SK-N-SH treated with all-trans-retinoic acid at 6 μM for 48 hours (cell line): ENCODE measurements around the gene RNF135.

Experiments used
- ATAC-seq: fragments of 200-7000 bp; cut with Tn5 transposase; 3 replicates; pipeline ENCODE4 v1.9.1; 2020; ENCODE audit warnings: mild to moderate bottlenecking, moderate library complexity
- ARNTL ChIP-seq: fragments of 450-650 bp; formaldehyde crosslinking; IDR thresholded peaks from 2 replicates; pipeline ENCODE4 v1.5.0; 2020; ENCODE audit warnings: low read depth, mild to moderate bottlenecking, moderate library complexity, borderline replicate concordance
- BACH2 ChIP-seq: fragments of 250-450 bp; sonication (Bioruptor Pico); IDR thresholded peaks from 2 replicates; pipeline ENCODE4 v1.9.0; 2021; ENCODE audit warnings: mild to moderate bottlenecking, borderline replicate concordance
- ESRRG ChIP-seq: fragments of 250-450 bp; sonication (Bioruptor Pico); IDR thresholded peaks from 2 replicates; pipeline ENCODE4 v1.6.1; 2021; ENCODE audit warnings: mild to moderate bottlenecking
- GLIS3 ChIP-seq: fragments of 250-450 bp; sonication (Bioruptor Pico); IDR thresholded peaks from 2 replicates; pipeline ENCODE4 v1.5.0; 2020; ENCODE audit warnings: mild to moderate bottlenecking, moderate library complexity
- ISL1 ChIP-seq: fragments of 250-450 bp; sonication (Bioruptor Pico); IDR thresholded peaks from 2 replicates; pipeline ENCODE4 v2.1.2; 2022; ENCODE audit warnings: mild to moderate bottlenecking, moderate library complexity
- OSR1 ChIP-seq: fragments of 250-450 bp; sonication (Bioruptor Pico); IDR thresholded peaks from 2 replicates; pipeline ENCODE4 v1.8.0; 2022; ENCODE audit warnings: moderate library complexity, mild to moderate bottlenecking, inconsistent platforms
- PPARA ChIP-seq: fragments of 250-450 bp; sonication (Bioruptor Pico); IDR thresholded peaks from 2 replicates; pipeline ENCODE4 v1.5.0; 2020; ENCODE audit warnings: mild to moderate bottlenecking, borderline replicate concordance
- TCF4 ChIP-seq: fragments of 250-450 bp; sonication (Bioruptor Pico); IDR thresholded peaks from 2 replicates; pipeline ENCODE4 v1.8.0; 2021; ENCODE audit warnings: mild to moderate bottlenecking, moderate library complexity, borderline replicate concordance
- TOX ChIP-seq: fragments of 250-450 bp; sonication (Bioruptor Pico); IDR thresholded peaks from 2 replicates; pipeline ENCODE4 v1.8.0; 2021; ENCODE audit warnings: mild to moderate bottlenecking, moderate library complexity, borderline replicate concordance
- ZC3H10 ChIP-seq: fragments of 250-450 bp; sonication (Bioruptor Pico); IDR thresholded peaks from 2 replicates; pipeline ENCODE4 v1.5.1; 2021; ENCODE audit warnings: mild to moderate bottlenecking, moderate library complexity
- ZFP3 ChIP-seq: fragments of 250-450 bp; sonication (Bioruptor Pico); IDR thresholded peaks from 2 replicates; pipeline ENCODE4 v1.5.0; 2020; ENCODE audit warnings: mild to moderate bottlenecking, moderate library complexity
- ZFP30 ChIP-seq: fragments of 450-650 bp; formaldehyde crosslinking; IDR thresholded peaks from 2 replicates; pipeline ENCODE4 v1.5.0; 2022; ENCODE audit warnings: mild to moderate bottlenecking, moderate library complexity
- ZNF565 ChIP-seq: fragments of 450-650 bp; formaldehyde crosslinking; conservative IDR thresholded peaks from 2 replicates; pipeline ENCODE4 v1.5.0; 2020; ENCODE audit warnings: low read depth, mild to moderate bottlenecking, moderate library complexity
- ZNF70 ChIP-seq: fragments of 450-650 bp; formaldehyde crosslinking; IDR thresholded peaks from 2 replicates; pipeline ENCODE4 v1.5.0; 2020; ENCODE audit warnings: mild to moderate bottlenecking, moderate library complexity
- ZNF8 ChIP-seq: fragments of 450-650 bp; formaldehyde crosslinking; IDR thresholded peaks from 2 replicates; pipeline ENCODE4 v1.5.0; 2020; ENCODE audit warnings: mild to moderate bottlenecking, moderate library complexity
- TF ChIP-seq, protein P1 (sequence below): fragments of 250-450 bp; sonication (Bioruptor Pico); IDR thresholded peaks from 2 replicates; pipeline ENCODE4 v1.5.0; 2020; ENCODE audit warnings: mild to moderate bottlenecking, moderate library complexity
- TF ChIP-seq, protein P2 (sequence below): fragments of 250-450 bp; sonication (Bioruptor Pico); IDR thresholded peaks from 2 replicates; pipeline ENCODE4 v1.8.0; 2020; ENCODE audit warnings: mild to moderate bottlenecking, moderate library complexity, borderline replicate concordance
- TF ChIP-seq, protein P3 (sequence below): fragments of 250-450 bp; sonication (Bioruptor Pico); IDR thresholded peaks from 2 replicates; pipeline ENCODE4 v1.8.0; 2021; ENCODE audit warnings: low read depth, mild to moderate bottlenecking, moderate library complexity, borderline replicate concordance
- TF ChIP-seq, protein P4 (sequence below): fragments of 250-450 bp; sonication (Bioruptor Pico); IDR thresholded peaks from 2 replicates; pipeline ENCODE4 v1.5.1; 2020; ENCODE audit warnings: low read depth, mild to moderate bottlenecking, moderate library complexity

Gene RNF135

DNA sequence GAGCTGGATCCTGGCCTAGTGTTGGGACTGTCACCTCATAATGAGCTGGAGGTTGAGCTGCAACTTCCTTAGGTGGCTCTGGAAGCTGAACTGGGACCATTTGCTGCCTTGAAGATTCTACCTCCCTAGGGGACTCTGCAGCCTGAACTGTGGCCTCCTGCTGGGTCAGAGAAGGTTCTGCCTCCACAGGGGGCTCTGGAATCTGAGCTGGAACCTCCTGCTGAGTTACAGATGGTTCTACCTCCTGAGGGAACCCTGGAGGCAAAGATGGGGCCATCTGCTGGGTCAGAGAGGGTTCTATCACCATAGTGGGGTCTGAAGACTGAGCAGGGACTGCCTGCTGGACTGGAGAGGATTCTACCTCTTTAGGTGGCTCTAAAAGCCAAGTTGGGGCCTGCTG lies 77.3 kb downstream of the RNF135 start (continued):
- TF ChIP-seq TCF4 (CRISPR knock-in tag): no peak

DNA sequence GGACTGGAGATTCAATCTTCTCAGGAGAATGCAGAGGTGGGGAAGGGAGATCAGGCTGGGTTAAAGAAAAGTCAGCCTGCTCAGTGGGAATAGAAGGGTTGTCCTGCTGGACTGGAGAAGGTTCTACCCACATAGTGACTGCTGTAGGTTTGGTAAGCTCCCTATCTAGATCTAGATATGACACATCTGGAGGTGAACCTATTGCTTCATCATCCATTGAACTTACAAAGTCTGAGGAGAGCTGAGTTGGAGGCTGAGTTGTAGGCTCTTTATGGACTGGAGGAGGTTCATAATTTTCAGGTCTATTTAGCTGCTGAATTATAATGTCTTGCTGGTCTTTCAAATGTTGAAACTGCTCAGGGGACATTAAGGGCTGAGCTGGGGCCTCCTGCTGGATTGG lies 77.9 kb downstream of the RNF135 start:
- no peak for ATAC-seq
- TF ChIP-seq ZNF8 (CRISPR knock-in tag): no peak
- no peak for TF ChIP-seq PPARA
- TF ChIP-seq, protein P1, sequence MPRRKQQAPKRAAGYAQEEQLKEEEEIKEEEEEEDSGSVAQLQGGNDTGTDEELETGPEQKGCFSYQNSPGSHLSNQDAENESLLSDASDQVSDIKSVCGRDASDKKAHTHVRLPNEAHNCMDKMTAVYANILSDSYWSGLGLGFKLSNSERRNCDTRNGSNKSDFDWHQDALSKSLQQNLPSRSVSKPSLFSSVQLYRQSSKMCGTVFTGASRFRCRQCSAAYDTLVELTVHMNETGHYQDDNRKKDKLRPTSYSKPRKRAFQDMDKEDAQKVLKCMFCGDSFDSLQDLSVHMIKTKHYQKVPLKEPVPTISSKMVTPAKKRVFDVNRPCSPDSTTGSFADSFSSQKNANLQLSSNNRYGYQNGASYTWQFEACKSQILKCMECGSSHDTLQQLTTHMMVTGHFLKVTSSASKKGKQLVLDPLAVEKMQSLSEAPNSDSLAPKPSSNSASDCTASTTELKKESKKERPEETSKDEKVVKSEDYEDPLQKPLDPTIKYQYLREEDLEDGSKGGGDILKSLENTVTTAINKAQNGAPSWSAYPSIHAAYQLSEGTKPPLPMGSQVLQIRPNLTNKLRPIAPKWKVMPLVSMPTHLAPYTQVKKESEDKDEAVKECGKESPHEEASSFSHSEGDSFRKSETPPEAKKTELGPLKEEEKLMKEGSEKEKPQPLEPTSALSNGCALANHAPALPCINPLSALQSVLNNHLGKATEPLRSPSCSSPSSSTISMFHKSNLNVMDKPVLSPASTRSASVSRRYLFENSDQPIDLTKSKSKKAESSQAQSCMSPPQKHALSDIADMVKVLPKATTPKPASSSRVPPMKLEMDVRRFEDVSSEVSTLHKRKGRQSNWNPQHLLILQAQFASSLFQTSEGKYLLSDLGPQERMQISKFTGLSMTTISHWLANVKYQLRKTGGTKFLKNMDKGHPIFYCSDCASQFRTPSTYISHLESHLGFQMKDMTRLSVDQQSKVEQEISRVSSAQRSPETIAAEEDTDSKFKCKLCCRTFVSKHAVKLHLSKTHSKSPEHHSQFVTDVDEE (CRISPR knock-in tag): no peak
- no peak for TF ChIP-seq TCF4 (CRISPR knock-in tag)
- TF ChIP-seq, protein P2, sequence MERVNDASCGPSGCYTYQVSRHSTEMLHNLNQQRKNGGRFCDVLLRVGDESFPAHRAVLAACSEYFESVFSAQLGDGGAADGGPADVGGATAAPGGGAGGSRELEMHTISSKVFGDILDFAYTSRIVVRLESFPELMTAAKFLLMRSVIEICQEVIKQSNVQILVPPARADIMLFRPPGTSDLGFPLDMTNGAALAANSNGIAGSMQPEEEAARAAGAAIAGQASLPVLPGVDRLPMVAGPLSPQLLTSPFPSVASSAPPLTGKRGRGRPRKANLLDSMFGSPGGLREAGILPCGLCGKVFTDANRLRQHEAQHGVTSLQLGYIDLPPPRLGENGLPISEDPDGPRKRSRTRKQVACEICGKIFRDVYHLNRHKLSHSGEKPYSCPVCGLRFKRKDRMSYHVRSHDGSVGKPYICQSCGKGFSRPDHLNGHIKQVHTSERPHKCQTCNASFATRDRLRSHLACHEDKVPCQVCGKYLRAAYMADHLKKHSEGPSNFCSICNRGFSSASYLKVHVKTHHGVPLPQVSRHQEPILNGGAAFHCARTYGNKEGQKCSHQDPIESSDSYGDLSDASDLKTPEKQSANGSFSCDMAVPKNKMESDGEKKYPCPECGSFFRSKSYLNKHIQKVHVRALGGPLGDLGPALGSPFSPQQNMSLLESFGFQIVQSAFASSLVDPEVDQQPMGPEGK: no peak
- no peak for TF ChIP-seq BACH2
- no peak for TF ChIP-seq TOX (CRISPR knock-in tag)
- TF ChIP-seq, protein P3, sequence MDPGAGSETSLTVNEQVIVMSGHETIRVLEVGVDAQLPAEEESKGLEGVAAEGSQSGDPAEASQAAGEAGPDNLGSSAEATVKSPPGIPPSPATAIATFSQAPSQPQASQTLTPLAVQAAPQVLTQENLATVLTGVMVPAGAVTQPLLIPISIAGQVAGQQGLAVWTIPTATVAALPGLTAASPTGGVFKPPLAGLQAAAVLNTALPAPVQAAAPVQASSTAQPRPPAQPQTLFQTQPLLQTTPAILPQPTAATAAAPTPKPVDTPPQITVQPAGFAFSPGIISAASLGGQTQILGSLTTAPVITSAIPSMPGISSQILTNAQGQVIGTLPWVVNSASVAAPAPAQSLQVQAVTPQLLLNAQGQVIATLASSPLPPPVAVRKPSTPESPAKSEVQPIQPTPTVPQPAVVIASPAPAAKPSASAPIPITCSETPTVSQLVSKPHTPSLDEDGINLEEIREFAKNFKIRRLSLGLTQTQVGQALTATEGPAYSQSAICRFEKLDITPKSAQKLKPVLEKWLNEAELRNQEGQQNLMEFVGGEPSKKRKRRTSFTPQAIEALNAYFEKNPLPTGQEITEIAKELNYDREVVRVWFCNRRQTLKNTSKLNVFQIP: no peak
- no peak for TF ChIP-seq OSR1 (CRISPR knock-in tag)
- TF ChIP-seq ISL1: no peak
- TF ChIP-seq GLIS3: no peak
- no peak for TF ChIP-seq ZFP3 (CRISPR knock-in tag)
- TF ChIP-seq ESRRG (CRISPR knock-in tag): no peak
- no peak for TF ChIP-seq ARNTL (CRISPR knock-in tag)
- TF ChIP-seq ZFP30 (CRISPR knock-in tag): no peak
- TF ChIP-seq, protein P4, sequence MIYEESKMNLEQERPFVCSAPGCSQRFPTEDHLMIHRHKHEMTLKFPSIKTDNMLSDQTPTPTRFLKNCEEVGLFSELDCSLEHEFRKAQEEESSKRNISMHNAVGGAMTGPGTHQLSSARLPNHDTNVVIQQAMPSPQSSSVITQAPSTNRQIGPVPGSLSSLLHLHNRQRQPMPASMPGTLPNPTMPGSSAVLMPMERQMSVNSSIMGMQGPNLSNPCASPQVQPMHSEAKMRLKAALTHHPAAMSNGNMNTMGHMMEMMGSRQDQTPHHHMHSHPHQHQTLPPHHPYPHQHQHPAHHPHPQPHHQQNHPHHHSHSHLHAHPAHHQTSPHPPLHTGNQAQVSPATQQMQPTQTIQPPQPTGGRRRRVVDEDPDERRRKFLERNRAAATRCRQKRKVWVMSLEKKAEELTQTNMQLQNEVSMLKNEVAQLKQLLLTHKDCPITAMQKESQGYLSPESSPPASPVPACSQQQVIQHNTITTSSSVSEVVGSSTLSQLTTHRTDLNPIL: no peak
- TF ChIP-seq ZC3H10 (CRISPR knock-in tag): no peak
- TF ChIP-seq ZNF565: no peak
- TF ChIP-seq ZNF70 (CRISPR knock-in tag): no peak
- TF ChIP-seq, all 23 proteins: peak for 0
